GM21825 (cell line): ENCODE data around the gene SUN1.
"Not testable (repeated sequence)": the region's sequence is repeated elsewhere in the genome, so short reads cannot be mapped to it uniquely, and the experiment has no call there.

Experiments used
- ATAC-seq: cut with Tn5 transposase; IDR thresholded peaks from one replicate; pipeline ENCODE4 v1.9.1; 2021; ENCODE audit warnings: mild to moderate bottlenecking, moderate library complexity; ENCODE audit not compliant: unreplicated experiment

SUN1 gene

DNA sequence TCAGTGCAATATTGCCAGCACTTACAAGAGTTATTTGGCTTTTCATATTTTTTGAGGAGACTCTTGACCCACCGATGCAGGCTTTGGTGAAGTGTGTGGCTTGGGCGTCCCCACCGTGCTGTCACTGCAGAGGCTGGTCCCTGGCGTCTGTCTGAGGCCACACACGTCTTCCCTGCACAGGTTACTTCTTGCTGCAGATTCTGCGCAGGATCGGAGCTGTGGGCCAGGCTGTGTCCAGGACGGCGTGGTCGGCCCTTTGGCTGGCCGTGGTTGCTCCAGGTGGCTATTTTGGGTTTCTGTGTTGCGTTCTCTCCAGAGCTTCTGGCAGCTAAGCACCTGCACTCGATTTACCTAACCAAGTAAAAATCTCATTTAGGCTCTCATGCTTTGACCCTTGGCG lies 18.9 kb downstream of the SUN1 start:
- ATAC-seq, result no peak

- ATAC-seq, result no peak
Observed at GRCh38 chr7:853366-854117, 21.3 kb downstream of the SUN1 start.

- ATAC-seq, result no peak
Observed at GRCh38 chr7:854118-854775, 22.0 kb downstream of the SUN1 start.

DNA sequence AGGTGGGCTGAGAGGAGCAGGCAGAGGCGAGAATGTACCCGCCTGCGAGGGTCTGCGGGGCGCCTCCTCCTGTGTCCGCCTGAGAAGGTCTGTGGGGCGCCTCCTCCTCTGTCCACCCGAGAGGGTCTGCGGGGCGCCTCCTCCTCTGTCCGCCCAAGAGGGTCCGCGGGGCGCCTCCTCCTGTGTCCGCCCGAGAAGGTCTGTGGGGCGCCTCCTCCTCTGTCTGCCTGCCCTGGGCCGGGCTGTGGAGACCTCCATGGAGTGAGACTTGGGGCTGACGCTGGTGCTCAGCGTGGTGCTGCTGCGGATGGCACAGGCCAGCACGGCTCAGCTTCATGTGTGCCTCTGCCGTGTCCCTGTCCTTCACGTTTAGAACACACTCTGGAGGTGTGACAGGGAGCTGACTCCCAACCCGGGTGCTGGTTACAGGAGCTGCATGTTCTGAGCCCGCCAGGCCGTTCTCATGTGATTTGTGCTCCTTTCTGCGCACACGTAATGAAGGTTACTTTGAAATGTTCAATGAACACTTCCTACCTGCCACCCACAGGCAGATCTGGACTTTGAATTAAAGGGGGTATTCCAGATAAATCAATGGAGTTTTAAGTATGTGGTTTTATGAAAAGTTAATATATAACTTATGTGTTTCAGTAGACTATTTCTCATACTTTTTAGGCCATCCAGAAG lies 23.6 kb downstream of the SUN1 start:
- no peak for ATAC-seq

DNA sequence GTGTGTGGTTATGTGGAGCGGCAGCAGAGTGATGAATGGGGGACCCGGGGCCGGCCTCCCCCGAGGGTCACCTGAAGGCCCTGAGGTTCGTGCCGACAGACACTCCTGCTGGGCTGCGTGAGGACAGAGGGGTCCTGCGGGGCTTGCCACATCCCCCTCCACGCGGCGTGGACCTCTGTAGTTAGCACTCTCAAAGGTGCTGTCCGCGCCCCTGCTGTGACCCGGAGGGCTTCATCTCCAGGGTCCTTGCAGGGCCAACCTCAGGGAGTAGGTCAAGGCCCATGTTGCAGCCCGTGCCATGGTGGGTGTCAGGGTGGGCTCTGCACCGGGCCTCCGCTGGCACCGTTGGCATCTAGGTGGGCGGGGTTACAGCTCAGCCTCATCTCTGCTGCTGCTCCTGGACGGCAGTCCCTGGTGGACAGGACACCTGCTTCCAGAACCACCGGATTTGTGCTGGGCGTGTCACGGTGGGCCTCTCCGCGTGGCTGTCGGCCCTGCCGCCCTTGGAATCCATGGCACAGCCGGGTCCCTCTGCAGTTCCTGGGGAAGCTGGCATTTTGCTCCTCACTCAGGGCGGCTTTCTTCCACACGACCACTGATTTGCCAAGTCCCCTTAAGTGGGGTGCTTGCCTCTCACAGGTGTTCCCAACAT lies 24.3 kb downstream of the SUN1 start:
- no peak for ATAC-seq

DNA sequence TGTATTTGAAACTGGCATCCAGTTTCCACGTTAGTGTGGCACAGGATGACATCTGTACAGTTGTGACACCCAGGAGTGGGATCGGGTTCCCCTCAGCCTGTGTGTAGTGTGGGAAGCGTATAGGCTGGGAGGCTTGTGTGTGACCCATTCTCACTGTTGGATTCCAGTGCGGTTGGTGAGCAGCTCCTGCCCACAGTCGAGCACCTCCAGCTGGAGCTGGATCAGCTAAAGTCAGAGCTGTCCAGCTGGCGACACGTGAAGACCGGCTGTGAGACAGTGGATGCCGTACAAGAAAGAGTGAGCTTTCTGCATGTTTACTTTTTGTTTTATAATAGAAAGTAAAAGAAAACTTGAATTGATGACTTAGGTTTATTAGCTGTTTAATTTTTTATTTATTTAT lies 25.4 kb downstream of the SUN1 start:
- ATAC-seq, result no peak

GRCh38 chr7:859359-860030 lies 27.2 kb downstream of the SUN1 start:
- no peak for ATAC-seq

GRCh38 chr7:860149-860548 lies 27.9 kb downstream of the SUN1 start:
- ATAC-seq, result no peak

- no peak for ATAC-seq
Observed at GRCh38 chr7:861222-861621, 28.9 kb downstream of the SUN1 start.

DNA sequence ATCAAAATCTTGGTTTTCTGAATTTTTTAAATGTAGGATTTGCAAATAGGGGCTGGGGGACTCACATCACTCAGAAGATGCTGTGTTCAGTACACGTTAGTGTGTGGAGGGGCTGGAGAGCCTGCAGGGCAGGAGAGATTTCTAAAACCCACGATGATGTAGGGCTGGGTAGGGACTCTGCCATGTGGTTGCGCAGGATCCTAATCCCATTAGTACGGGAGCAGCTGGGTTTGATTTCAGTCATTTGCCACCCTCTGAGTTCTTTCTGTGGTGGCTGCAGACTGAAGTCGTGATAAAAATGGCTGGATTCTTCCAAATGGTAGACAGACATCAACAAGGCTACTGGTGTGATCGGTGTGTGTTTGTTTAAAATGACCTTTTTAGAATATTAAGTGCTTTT lies 29.9 kb downstream of the SUN1 start:
- ATAC-seq, result no peak

GRCh38 chr7:863106-863505 lies 30.8 kb downstream of the SUN1 start:
- ATAC-seq, result no peak

DNA sequence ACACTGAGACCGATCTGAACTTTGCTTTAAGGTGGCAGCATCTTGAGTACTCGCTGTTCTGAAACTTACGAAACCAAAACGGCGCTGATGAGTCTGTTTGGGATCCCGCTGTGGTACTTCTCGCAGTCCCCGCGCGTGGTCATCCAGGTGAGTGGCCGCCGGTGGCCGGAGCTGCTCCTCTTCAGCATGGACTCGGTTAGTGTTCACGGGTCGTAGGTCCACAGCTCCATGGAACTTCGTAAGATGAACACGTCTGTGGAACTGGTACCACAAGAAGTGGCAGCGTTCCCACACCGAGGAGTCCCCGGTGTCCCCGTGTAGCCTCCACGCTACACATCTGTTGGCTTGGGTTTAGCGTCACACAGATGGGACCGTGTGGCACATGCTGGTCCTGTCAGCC lies 33.6 kb downstream of the SUN1 start:
- ATAC-seq, result no peak

DNA sequence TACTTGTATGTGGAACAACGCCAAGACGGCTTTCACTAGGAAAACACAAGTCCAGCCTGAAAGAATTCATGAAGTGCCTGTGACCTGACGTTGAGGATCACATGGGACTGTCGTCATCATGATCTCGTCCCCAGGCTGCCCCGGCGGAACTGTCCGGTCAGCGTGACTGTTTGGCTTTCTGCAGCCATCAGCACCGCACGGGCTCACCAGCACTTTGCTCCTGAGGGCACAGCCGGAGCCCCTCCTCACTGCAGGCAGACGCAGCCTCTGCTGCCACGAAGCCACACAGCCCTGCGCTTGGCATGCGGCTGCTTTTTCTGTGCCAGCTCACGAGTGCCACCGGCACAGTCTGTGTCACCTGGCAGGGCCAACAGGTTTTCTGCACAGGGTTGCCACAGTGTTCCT lies 34.7 kb downstream of the SUN1 start:
- ATAC-seq, result no peak

GRCh38 chr7:867406-868188 lies 35.3 kb downstream of the SUN1 start:
- no peak for ATAC-seq

DNA sequence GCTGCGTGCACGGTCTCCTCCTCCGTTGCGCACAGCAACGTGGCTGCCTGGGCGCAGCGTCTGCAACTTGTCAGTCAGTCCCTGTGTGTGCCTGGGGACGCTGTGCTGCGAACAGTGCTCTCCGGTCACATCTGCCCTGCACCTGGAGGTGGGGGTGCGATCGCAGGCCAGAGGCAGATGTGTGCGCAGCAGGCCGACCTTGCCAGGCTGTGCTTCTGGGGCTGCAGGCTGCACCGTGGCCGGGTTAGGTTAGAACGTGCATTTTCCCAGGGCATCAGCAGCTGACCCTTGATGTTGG lies 35.9 kb downstream of the SUN1 start:
- no peak for ATAC-seq

DNA sequence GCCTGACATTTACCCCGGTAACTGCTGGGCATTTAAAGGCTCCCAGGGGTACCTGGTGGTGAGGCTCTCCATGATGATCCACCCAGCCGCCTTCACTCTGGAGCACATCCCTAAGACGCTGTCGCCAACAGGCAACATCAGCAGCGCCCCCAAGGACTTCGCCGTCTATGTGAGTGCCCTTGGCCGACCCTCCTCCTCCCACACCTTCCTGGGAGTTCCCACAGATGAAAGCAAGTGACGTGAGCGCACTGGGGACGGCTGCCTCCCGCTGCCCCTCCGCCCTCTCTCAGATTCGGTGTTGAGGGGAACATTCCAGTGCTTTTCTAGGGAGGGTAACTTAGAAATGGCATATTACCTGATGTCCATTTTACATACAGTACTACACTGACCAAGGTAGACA lies 37.1 kb downstream of the SUN1 start:
- ATAC-seq, result no peak

GRCh38 chr7:871900-872537 lies 39.7 kb downstream of the SUN1 start:
- ATAC-seq, result no peak

DNA sequence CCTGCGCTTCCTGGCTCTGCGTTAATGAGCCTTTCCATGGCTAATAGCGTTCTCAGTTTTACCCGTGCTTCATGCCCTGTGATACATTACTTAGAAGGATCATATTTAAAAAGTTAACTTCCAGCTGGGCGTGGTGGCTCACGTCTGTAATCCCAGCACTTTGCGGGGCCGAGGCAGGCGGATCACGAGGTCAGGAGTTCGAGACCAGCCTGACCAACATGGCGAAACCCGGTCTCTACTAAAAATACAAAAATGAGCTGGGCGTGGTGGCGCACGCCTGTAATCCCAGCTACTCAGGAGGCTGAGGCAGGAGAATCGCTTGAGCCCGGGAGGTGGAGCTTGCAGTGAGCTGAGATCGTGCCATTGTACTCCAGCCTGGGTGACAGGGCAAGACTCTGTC lies 40.4 kb downstream of the SUN1 start:
- ATAC-seq, result not testable (repeated sequence)

DNA sequence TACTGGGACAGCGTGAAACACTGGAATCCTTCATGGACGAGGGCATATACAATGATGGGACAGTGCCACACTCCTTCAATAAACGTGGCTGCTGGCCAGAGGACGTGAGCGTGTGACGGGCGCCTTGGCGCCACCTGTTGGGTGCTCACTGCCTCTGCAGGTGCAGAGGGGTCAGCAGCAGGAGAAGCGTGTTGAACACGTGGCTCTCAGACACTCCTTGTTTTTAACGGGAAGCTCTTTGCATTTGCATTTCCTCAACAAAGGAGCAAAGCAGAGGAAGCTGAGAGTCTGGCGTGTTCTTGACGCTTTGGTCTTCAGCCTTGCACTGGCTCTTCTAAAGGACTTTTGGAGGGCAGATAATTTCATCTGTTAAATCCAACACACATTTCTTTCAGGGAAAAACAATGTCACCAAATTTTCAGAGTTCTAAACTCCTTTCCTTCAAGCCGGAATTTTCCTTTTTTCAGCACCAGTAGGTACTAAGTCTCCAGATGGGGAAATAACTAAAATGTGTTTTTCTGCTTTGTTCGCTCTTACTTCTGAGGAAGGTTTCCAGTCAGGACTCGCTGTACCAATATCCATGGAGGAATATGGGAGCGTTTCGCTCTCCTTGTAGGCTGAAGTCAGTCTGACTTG lies 41.2 kb downstream of the SUN1 start:
- no peak for ATAC-seq
